H1 (cell line): Measurements from ENCODE around the gene OR52I2. TPM values are rescaled to one million over a fixed set of nuclear protein-coding genes. Genes with fewer than 3 reads are reported as not detected.

Experiments
- CHD2 ChIP-seq: IDR thresholded peaks from 2 replicates; pipeline ENCODE4 v1.6.1; 2012; ENCODE audit warnings: low read length, improper control_type of control experiment
- CHD7 ChIP-seq: fragments of 300-600 bp; sonication (generic); IDR thresholded peaks from 2 replicates; pipeline ENCODE4 v1.7.1; 2012; ENCODE audit warnings: low read length, moderate library complexity, mild to moderate bottlenecking, inconsistent platforms; ENCODE audit not compliant: insufficient replicate concordance
- CTCF ChIP-seq, 3 experiments: IDR thresholded peaks; 1 replicate in 2 of 3; 2 replicates in 1 of 3; pipeline versions ENCODE4 v1.5.1 to v1.6.1; 2011; ENCODE audit warnings: low read length in 3 of 3, mild to moderate bottlenecking in 3 of 3, inconsistent platforms in 2 of 3, low read depth in 1 of 3, moderate library complexity in 1 of 3; ENCODE audit not compliant: insufficient read depth in 1 of 3; ENCODE audit errors: control extremely low read depth in 1 of 3
- PHF8 ChIP-seq: fragments of 200-600 bp; sonication (generic); conservative IDR thresholded peaks from 2 replicates; pipeline ENCODE4 v1.7.1; 2012; ENCODE audit warnings: low read depth, mild to moderate bottlenecking, inconsistent platforms, low read length, moderate library complexity
- POLR2AphosphoS5 ChIP-seq: IDR thresholded peaks from 2 replicates; pipeline ENCODE4 v1.6.1; 2011; ENCODE audit warnings: low read depth, low read length
- TBP ChIP-seq: IDR thresholded peaks from 2 replicates; pipeline ENCODE4 v1.6.1; 2011; ENCODE audit warnings: low read depth, low read length, improper control_type of control experiment
- polyA plus RNA-seq, 7 experiments: library from polyadenylated mRNA; depleted of rRNA in 3 of 7; stranded (reverse) in 5 of 7; unstranded in 2 of 7; fragments of >200 nt in 5 of 7; fragments of 200-250 nt in 2 of 7; gene quantifications; 1 replicate in 5 of 7; 2 replicates in 1 of 7; 4 replicates in 1 of 7; pipeline versions ENCODE4 v1.2.1 to v1.2.3, GENCODE V29; 2011 to 2013; ENCODE audit warnings: missing spikeins in 2 of 7, mixed read lengths in 2 of 7
- total RNA-seq: library from RNA; stranded (reverse); fragmentation: NEBNext Ultra II Directional; extraction: Animal tissue kit (Norgen Biotek cat#: 25700); gene quantifications from 2 replicates; pipeline ENCODE4 v1.2.1, GENCODE V29; 2021

The OR52I2 gene
- total and polyA plus RNA-seq, 2 of the 8 experiments (the other 6 are each of a cell fraction or from before 2014, with no cell fraction given): not detected

- TF ChIP-seq CHD7 (no peak), POLR2AphosphoS5 (peak; percentile 70; the same call in 1 of the 2 replicates), CHD2 (peak; percentile 79), CTCF (IDR thresholded peaks at IDR 0.05; ENCODE audit: control extremely low read depth in 1 of 3, insufficient read depth in 1 of 3, low read depth in 1 of 3, low read length in 3 of 3) (peak in 1 of 3 experiments; percentile 7; a peak in 2 of 4 replicates), PHF8 (peak; percentile 91), TBP (peak; percentile 64)
Observed at GRCh38 chr11:4607781-4608666, 26.5 kb downstream of the OR52I2 start, which contains the start of gene TRIM68 (continued).
